Type B pancreatic cell (in vitro differentiated cells): ENCODE results near the gene IPO4. TPM values are rescaled to one million over a fixed set of nuclear protein-coding genes. Genes with fewer than 3 reads are reported as not detected.

ENCODE experiments used
- DNase-seq: peaks from one replicate; pipeline ENCODE4 v3.0.0; 2021; ENCODE audit warnings: mixed read lengths; ENCODE audit not compliant: unreplicated experiment; ENCODE audit errors: extremely low spot score
- H3K27ac Mint-ChIP-seq: 2 replicates; pipeline ENCODE4 v1.8.0; 2021; ENCODE audit warnings: mild to moderate bottlenecking, mixed read lengths
- H3K27me3 Mint-ChIP-seq: 2 replicates; pipeline ENCODE4 v1.8.0; 2021; ENCODE audit warnings: mixed read lengths
- H3K36me3 Mint-ChIP-seq: 2 replicates; pipeline ENCODE4 v1.8.0; 2021; ENCODE audit warnings: mixed read lengths
- H3K4me1 Mint-ChIP-seq: one replicate; pipeline ENCODE4 v1.8.0; 2021; ENCODE audit warnings: mixed read lengths; ENCODE audit not compliant: unreplicated experiment
- H3K4me3 Mint-ChIP-seq: 2 replicates; pipeline ENCODE4 v1.8.0; 2021; ENCODE audit warnings: mild to moderate bottlenecking, mixed read lengths
- H3K9me3 Mint-ChIP-seq: 2 replicates; pipeline ENCODE4 v1.8.0; 2021; ENCODE audit warnings: mixed read lengths
- long read RNA-seq: library from polyadenylated mRNA; unstranded; transcript quantifications from one replicate; pipeline ENCODE4 v2.0.0, GENCODE V29; 2020
- total RNA-seq: library from RNA; stranded (reverse); gene quantifications from 2 replicates; pipeline ENCODE4 v1.2.1, GENCODE V29; 2021; ENCODE audit warnings: low replicate concordance
- TF ChIP-seq, protein P1 (sequence below): fragments of 200-600 bp; sonication (generic); conservative IDR thresholded peaks from 2 replicates; pipeline ENCODE4 v1.5.0; 2021; ENCODE audit warnings: antibody characterized with exemption, mild to moderate bottlenecking

The IPO4 gene
- total RNA-seq: 49.0 and 67.1 TPM in 2 replicates
- long read RNA-seq, transcript IPO4-201 (30 exons, 3,646 nt): major isoform, 20 of 26 reads
- long read RNA-seq, partial matches to known transcripts: 0 of 26 reads
- long read RNA-seq, other reads (novel, unspliced or antisense): 6 of 26 reads

DNA sequence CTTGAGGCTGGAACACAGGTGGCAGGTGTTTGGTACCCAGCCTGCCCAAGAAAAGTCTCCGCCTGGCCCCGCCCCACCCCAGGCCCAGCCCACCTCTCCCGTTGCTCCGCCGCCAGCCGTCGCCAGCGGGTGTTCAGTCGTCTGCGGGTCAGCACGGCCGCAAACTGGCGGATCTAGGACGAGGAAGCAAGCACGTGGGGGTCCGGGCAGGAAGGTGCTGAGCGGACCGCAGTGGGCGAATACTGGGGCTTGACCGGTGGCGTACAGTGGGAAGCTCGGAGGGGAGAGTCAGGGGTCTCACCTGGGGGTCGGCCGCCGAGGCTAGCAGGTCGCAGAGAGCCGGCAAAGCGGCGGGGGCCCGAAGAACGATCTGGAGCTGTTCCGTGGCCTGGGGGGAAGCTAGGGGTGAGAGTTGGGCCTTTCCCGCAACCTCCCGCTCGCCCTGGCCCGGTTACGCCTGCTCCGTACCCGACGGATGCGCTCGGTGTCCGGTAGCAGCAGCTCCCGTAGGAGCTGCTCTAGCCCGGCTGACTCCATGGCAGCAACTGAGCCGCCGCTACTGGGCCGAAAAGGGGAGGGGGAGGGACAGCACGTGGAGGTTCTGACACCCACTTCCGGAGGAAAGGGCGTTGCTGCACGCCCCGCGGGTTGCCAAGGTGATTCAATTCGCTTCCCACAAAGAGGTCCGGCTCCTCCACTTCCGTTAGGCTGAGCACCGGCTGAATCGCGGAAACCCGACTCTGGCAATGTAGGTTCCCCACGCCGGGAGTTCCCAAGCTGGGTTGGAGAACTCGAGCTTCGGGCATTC, at the start of gene IPO4:
IPO4 (minus strand) TSS at position 566 of the 808 bp plus-strand sequence; CDS start at position 537, 29 bp downstream.
- H3K27ac Mint-ChIP-seq: peak within 1 kb of the TSS; percentile 88
- no peaks in the 10 kb centered on the region for H3K27me3 Mint-ChIP-seq
- no peaks in the 10 kb centered on the region for H3K9me3 Mint-ChIP-seq
- DNase-seq: peak; percentile 94
- H3K4me1 Mint-ChIP-seq: peaks cover 19% of the 10 kb centered on the region
- peak within 1 kb of the TSS; percentile 92 for H3K4me3 Mint-ChIP-seq
- TF ChIP-seq, protein P1, sequence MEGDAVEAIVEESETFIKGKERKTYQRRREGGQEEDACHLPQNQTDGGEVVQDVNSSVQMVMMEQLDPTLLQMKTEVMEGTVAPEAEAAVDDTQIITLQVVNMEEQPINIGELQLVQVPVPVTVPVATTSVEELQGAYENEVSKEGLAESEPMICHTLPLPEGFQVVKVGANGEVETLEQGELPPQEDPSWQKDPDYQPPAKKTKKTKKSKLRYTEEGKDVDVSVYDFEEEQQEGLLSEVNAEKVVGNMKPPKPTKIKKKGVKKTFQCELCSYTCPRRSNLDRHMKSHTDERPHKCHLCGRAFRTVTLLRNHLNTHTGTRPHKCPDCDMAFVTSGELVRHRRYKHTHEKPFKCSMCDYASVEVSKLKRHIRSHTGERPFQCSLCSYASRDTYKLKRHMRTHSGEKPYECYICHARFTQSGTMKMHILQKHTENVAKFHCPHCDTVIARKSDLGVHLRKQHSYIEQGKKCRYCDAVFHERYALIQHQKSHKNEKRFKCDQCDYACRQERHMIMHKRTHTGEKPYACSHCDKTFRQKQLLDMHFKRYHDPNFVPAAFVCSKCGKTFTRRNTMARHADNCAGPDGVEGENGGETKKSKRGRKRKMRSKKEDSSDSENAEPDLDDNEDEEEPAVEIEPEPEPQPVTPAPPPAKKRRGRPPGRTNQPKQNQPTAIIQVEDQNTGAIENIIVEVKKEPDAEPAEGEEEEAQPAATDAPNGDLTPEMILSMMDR: no peak
- H3K36me3 Mint-ChIP-seq: peaks cover 15% of the 10 kb centered on the region

- H3K9me3 Mint-ChIP-seq: no peaks in the 10 kb centered on the region
- TF ChIP-seq, protein P1: no peak
- no peak for DNase-seq
- no peaks in the 10 kb centered on the region for H3K27me3 Mint-ChIP-seq
- H3K27ac Mint-ChIP-seq: peak overlapping the region; percentile 92
- peaks cover 32% of the 10 kb centered on the region for H3K4me1 Mint-ChIP-seq
- peaks cover 29% of the 10 kb centered on the region for H3K36me3 Mint-ChIP-seq
- H3K4me3 Mint-ChIP-seq: peak overlapping the region; percentile 73
Measured at GRCh38 chr14:24238123-24238522, 49.5 kb upstream of the IPO4 start.

DNA sequence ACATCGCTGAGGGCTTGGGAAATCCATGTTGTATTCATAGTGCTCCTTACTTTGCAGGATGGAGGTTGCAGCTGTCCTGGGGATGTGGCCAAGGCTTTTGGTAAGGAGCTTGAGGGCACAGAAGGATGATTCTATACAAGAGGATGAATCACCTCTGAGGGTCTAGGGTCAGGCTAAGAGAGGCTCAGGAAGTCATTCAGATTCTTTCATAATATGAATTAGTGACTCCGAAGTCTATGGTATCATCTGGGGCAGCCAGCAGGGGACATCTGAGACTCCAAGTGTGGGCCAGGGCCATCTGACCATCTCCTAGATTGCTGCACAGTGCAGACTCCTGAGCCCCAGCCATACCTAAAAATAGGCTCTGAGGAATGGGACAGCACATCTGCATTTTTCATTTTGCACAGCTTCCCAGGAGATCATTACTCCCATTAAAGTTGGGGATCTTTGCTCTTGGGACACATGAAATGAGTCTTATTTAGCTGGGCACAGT, 48.9 kb upstream of the IPO4 start:
- H3K36me3 Mint-ChIP-seq: peaks cover 29% of the 10 kb centered on the region
- H3K27me3 Mint-ChIP-seq: no peaks in the 10 kb centered on the region
- peak overlapping the region; percentile 92 for H3K27ac Mint-ChIP-seq
- H3K4me3 Mint-ChIP-seq: peak overlapping the region; percentile 73
- no peak for DNase-seq
- no peaks in the 10 kb centered on the region for H3K9me3 Mint-ChIP-seq
- TF ChIP-seq, protein P1: no peak
- peaks cover 32% of the 10 kb centered on the region for H3K4me1 Mint-ChIP-seq

DNA sequence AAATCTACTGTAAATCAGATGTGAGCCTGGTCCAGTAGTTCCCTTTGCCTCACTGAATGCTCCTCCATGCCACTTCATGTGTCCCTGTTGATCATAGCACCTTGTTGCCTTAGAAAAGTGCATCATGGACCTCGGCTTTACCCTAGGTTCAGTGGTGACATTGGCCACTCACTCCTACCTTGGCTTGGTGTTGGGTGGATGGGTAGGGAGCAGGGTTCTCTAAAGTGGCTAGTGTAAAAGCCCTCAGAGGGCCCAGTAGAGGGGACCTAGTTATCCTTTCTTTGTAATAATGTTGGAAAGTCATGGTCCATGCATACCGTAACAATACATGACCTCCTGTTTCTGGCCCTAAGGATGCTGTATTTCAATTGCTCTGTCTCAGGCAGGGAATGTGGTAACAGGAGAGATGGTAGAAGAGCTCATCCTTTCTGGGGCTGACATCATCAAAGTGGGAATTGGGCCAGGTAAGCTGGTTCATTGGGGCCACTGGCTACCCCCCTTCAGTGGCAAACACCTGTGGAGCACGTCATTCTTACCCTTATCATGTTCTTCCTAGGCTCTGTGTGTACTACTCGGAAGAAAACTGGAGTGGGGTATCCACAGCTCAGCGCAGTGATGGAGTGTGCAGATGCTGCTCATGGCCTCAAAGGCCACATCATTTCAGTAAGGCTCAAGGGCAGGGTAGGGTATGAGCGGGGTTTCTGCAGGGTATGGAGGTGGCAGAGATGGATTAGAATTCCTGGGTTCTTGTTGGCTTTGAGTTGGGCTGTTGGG, 48.3 kb upstream of the IPO4 start:
- no peak overlapping the region for H3K27ac Mint-ChIP-seq
- H3K4me3 Mint-ChIP-seq: no peak overlapping the region
- H3K36me3 Mint-ChIP-seq: peaks cover 29% of the 10 kb centered on the region
- no peaks in the 10 kb centered on the region for H3K9me3 Mint-ChIP-seq
- TF ChIP-seq, protein P1: no peak
- DNase-seq: no peak
- H3K27me3 Mint-ChIP-seq: no peaks in the 10 kb centered on the region
- H3K4me1 Mint-ChIP-seq: peaks cover 32% of the 10 kb centered on the region

GRCh38 chr14:24235804-24236688, 47.4 kb upstream of the IPO4 start:
- peaks cover 29% of the 10 kb centered on the region for H3K36me3 Mint-ChIP-seq
- H3K4me1 Mint-ChIP-seq: peaks cover 36% of the 10 kb centered on the region
- DNase-seq: no peak
- TF ChIP-seq, protein P1: no peak
- no peak overlapping the region for H3K4me3 Mint-ChIP-seq
- no peaks in the 10 kb centered on the region for H3K9me3 Mint-ChIP-seq
- no peaks in the 10 kb centered on the region for H3K27me3 Mint-ChIP-seq
- no peak overlapping the region for H3K27ac Mint-ChIP-seq
